ENCODE data around the gene SLC2A8. TPM values are rescaled to one million over a fixed set of nuclear protein-coding genes. Genes with fewer than 3 reads are reported as not detected.

Gene SLC2A8
- polyA plus RNA-seq, 1 donor (not counting 4 experiments of a cell fraction or from before 2014, with no cell fraction given) = 7.1 TPM

DNA sequence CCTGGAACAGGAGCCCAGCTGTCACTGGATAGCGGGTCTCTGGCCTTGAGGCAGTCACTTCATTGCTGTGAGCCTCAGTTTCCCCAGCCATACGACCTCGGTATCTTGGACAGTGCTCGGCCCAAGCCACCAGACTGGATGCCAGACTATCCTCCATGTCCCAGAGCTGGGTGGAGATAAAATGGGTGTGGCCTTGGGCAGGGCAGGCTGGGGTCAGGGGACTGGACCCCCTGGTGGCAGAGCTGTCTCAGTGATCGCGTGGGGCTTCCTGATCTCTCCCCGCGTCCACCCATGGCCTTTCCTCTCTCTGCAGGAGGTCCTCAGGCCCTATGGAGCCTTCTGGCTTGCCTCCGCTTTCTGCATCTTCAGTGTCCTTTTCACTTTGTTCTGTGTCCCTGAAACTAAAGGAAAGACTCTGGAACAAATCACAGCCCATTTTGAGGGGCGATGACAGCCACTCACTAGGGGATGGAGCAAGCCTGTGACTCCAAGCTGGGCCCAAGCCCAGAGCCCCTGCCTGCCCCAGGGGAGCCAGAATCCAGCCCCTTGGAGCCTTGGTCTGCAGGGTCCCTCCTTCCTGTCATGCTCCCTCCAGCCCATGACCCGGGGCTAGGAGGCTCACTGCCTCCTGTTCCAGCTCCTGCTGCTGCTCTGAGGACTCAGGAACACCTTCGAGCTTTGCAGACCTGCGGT lies 10.0 kb downstream of the SLC2A8 start:
- Histone ChIP-seq H3K9me3 (ENCODE audit: control insufficient read depth, low read depth, low read length) (no peaks in the 10 kb centered on the region), H3K9me1 (ENCODE audit: control insufficient read depth, extremely low read depth, insufficient read depth, low read length) (no peaks in the 10 kb centered on the region), H3K4me3 (ENCODE audit: control insufficient read depth in 2 of 3, extremely low read depth in 1 of 3, insufficient read depth in 2 of 3, low read depth in 1 of 3, low read length in 3 of 3) (no peak overlapping the region), H3K4me2 (ENCODE audit: control insufficient read depth, extremely low read depth, insufficient read depth, low read depth, low read length) (no peak overlapping the region), H3K27me3 (ENCODE audit: control insufficient read depth, extremely low read depth, insufficient read depth, low read length) (no peaks in the 10 kb centered on the region), H3K9ac (ENCODE audit: control insufficient read depth, extremely low read depth, insufficient read depth, low read length) (no peak overlapping the region), H3K36me3 (ENCODE audit: control insufficient read depth in 2 of 2, extremely low read depth in 1 of 2, insufficient read depth in 2 of 2, low read length in 2 of 2) (peaks cover 12 to 16% of the 10 kb centered on the region in 2 experiments), H3K27ac (ENCODE audit: control insufficient read depth, insufficient read depth, low read length) (no peak overlapping the region), H3K79me2 (ENCODE audit: control insufficient read depth, insufficient read depth, low read length) (no peaks in the 10 kb centered on the region), H2AFZ (ENCODE audit: control insufficient read depth, low read length) (no peak overlapping the region), H4K20me1 (ENCODE audit: control insufficient read depth, extremely low read depth, insufficient read depth, low read length) (no peaks in the 10 kb centered on the region), H3K4me1 (ENCODE audit: control insufficient read depth, extremely low read depth, insufficient read depth, low read length) (peaks cover 4% of the 10 kb centered on the region)
- dilution Hi-C loops (cut with MboI; ENCODE audit: extremely low pct_ligation_motif_present, low sequenced_read_pairs) = no loop called here
- DNase-seq (ENCODE audit: low read depth, low spot score) (no peak), FAIRE-seq (no peak)
- TF ChIP-seq, protein P1, sequence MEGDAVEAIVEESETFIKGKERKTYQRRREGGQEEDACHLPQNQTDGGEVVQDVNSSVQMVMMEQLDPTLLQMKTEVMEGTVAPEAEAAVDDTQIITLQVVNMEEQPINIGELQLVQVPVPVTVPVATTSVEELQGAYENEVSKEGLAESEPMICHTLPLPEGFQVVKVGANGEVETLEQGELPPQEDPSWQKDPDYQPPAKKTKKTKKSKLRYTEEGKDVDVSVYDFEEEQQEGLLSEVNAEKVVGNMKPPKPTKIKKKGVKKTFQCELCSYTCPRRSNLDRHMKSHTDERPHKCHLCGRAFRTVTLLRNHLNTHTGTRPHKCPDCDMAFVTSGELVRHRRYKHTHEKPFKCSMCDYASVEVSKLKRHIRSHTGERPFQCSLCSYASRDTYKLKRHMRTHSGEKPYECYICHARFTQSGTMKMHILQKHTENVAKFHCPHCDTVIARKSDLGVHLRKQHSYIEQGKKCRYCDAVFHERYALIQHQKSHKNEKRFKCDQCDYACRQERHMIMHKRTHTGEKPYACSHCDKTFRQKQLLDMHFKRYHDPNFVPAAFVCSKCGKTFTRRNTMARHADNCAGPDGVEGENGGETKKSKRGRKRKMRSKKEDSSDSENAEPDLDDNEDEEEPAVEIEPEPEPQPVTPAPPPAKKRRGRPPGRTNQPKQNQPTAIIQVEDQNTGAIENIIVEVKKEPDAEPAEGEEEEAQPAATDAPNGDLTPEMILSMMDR (optimal IDR thresholded peaks at IDR 0.05 in 1 of 3, IDR thresholded peaks at IDR 0.05 in 1 of 3, conservative IDR thresholded peaks at IDR 0.05 in 1 of 3; ENCODE audit: extremely low read depth in 1 of 3, insufficient read depth in 2 of 3, low read length in 3 of 3) = no peak
- no peak for TF ChIP-seq EZH2 (IDR thresholded peaks at IDR 0.05; ENCODE audit: low read length)

DNA sequence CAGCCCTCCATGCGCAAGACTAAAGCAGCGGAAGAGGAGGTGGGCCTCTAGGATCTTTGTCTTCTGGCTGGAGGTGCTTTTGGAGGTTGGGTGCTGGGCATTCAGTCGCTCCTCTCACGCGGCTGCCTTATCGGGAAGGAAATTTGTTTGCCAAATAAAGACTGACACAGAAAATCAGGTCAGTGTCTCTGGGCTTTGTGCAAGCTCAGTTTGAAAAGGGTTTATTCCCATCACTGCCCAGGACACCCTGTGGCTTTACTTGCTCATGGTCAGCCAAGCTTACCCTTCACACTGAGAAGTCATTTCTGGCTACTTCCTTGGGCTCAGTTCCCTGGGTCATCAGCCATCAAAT lies 10.5 kb downstream of the SLC2A8 start:
- no peaks in the 10 kb centered on the region for H3K9me3 ChIP-seq (ENCODE audit: control insufficient read depth, low read depth, low read length)
- no peaks in the 10 kb centered on the region for H3K79me2 ChIP-seq (ENCODE audit: control insufficient read depth, insufficient read depth, low read length)
- peaks cover 4% of the 10 kb centered on the region for H3K4me1 ChIP-seq (ENCODE audit: control insufficient read depth, extremely low read depth, insufficient read depth, low read length)
- H3K36me3 ChIP-seq (ENCODE audit: control insufficient read depth in 2 of 2, extremely low read depth in 1 of 2, insufficient read depth in 2 of 2, low read length in 2 of 2) = peaks cover 12 to 16% of the 10 kb centered on the region in 2 experiments
- H4K20me1 ChIP-seq (ENCODE audit: control insufficient read depth, extremely low read depth, insufficient read depth, low read length) = no peaks in the 10 kb centered on the region
- FAIRE-seq (no peak), DNase-seq (ENCODE audit: low read depth, low spot score) (no peak)
- no peak overlapping the region for H3K4me3 ChIP-seq (ENCODE audit: control insufficient read depth in 2 of 3, extremely low read depth in 1 of 3, insufficient read depth in 2 of 3, low read depth in 1 of 3, low read length in 3 of 3)
- H3K27ac ChIP-seq (ENCODE audit: control insufficient read depth, insufficient read depth, low read length) = no peak overlapping the region
- dilution Hi-C loops (cut with MboI; ENCODE audit: extremely low pct_ligation_motif_present, low sequenced_read_pairs) = no loop called here
- no peaks in the 10 kb centered on the region for H3K9me1 ChIP-seq (ENCODE audit: control insufficient read depth, extremely low read depth, insufficient read depth, low read length)
- no peak overlapping the region for H3K4me2 ChIP-seq (ENCODE audit: control insufficient read depth, extremely low read depth, insufficient read depth, low read depth, low read length)
- no peak overlapping the region for H3K9ac ChIP-seq (ENCODE audit: control insufficient read depth, extremely low read depth, insufficient read depth, low read length)
- TF ChIP-seq EZH2 (IDR thresholded peaks at IDR 0.05; ENCODE audit: low read length) = no peak
- TF ChIP-seq, protein P1 (optimal IDR thresholded peaks at IDR 0.05 in 1 of 3, IDR thresholded peaks at IDR 0.05 in 1 of 3, conservative IDR thresholded peaks at IDR 0.05 in 1 of 3; ENCODE audit: extremely low read depth in 1 of 3, insufficient read depth in 2 of 3, low read length in 3 of 3) = no peak
- H2AFZ ChIP-seq (ENCODE audit: control insufficient read depth, low read length) = no peak overlapping the region
- no peaks in the 10 kb centered on the region for H3K27me3 ChIP-seq (ENCODE audit: control insufficient read depth, extremely low read depth, insufficient read depth, low read length)
